Right ventricle myocardium inferior (tissue), 1 donor: ENCODE results near the gene KISS1. TPM values are rescaled to one million over a fixed set of nuclear protein-coding genes. Genes with fewer than 3 reads are reported as not detected.
A peak's percentile ranks its signal among the peaks of the same experiment; 100 is the strongest.

Source experiments
- ATAC-seq: fragments of 200-7000 bp; cut with Tn5 transposase; one replicate; pipeline ENCODE4 v1.9.1; 2020; ENCODE audit warnings: mild to moderate bottlenecking, moderate library complexity
- DNase-seq: peaks from one replicate; pipeline ENCODE4 v3.0.0; 2021; ENCODE audit errors: missing footprints
- intact Hi-C: fragments of 100-400 bp; cut with DNase I; formaldehyde crosslinking; loops from one replicate; pipeline ENCODE4 v1.11.0; 2022
- total RNA-seq: library from RNA; stranded (reverse); fragmentation: NEBNext Ultra II Directional; extraction: Animal tissue kit (Norgen Biotek cat#: 25700); gene quantifications from one replicate; pipeline ENCODE4 v1.2.1, GENCODE V29; 2021
- donor health status: DM: no; HTN: yes; CAD: no; lungs with severe emphysema.

KISS1 gene
- total RNA-seq, 1 donor from 2014 or later: not detected

GRCh38 chr1:204198348-204199340 lies 2.4 kb upstream of the KISS1 start:
- ATAC-seq: peak; percentile 83

GRCh38 chr1:204197068-204197467 lies 777 bp upstream of the KISS1 start:
- DNase-seq (no peak), ATAC-seq (no peak)
- intact Hi-C loops: no loop called here

More at GRCh38 chr1:204198348-204199340, 2.4 kb upstream of the KISS1 start:
- intact Hi-C loops: no loop called here
- DNase-seq: no peak

- DNase-seq (no peak), ATAC-seq (no peak)
- intact Hi-C loops: no loop called here
Measured at GRCh38 chr1:204194771-204195170, 1.5 kb downstream of the KISS1 start.

- ATAC-seq (no peak), DNase-seq (no peak)
- intact Hi-C loops: no loop called here
Measured at GRCh38 chr1:204194080-204194479, 2.2 kb downstream of the KISS1 start.

- intact Hi-C loops: no loop called here
- no peak for DNase-seq
Measured at GRCh38 chr1:204192589-204193352, 3.5 kb downstream of the KISS1 start.

DNA sequence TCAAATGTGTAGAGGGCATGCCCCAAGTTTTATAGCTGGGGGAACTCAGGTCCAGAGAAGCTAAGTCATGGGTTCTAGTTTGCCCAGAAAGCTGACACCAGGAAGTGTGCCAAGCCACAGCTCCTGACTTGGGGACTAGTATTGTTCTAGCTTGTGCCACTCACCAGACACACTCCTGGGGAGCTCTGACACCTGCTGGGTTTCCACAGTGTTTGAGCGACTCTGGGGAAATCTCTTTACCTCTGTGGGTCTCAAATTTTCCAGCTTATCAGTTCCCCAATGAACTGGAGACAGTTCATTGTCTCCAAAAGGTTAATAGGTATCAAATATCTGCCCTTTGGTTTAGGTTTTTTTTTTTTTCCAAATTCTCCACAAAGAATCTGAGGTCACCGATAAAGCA lies 4.2 kb downstream of the KISS1 start:
- intact Hi-C loops: no loop called here
- DNase-seq: no peak
- no peak for ATAC-seq

More at GRCh38 chr1:204192589-204193352, 3.5 kb downstream of the KISS1 start:
- no peak for ATAC-seq

DNA sequence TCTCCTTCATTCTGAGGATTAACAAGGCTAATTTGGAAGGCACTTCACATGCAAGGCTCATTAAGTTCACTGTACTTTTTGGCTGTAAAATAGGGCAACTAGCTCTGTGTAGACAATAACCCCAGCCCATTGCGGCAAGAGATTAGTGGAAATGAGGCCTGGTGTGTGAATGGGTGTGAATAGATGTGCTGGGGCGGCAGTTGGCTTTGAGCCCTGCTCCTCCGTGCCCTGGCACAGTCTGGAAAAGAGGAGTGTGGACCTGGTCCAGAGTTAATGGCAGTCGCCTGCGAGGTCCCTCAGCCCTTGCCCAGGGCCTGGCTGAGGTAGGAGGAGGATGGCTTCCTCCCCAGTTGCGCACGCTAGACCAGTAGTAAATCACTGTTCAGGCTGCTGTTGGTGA lies 4.8 kb downstream of the KISS1 start:
- intact Hi-C loops: no loop called here
- DNase-seq (no peak), ATAC-seq (no peak)

DNA sequence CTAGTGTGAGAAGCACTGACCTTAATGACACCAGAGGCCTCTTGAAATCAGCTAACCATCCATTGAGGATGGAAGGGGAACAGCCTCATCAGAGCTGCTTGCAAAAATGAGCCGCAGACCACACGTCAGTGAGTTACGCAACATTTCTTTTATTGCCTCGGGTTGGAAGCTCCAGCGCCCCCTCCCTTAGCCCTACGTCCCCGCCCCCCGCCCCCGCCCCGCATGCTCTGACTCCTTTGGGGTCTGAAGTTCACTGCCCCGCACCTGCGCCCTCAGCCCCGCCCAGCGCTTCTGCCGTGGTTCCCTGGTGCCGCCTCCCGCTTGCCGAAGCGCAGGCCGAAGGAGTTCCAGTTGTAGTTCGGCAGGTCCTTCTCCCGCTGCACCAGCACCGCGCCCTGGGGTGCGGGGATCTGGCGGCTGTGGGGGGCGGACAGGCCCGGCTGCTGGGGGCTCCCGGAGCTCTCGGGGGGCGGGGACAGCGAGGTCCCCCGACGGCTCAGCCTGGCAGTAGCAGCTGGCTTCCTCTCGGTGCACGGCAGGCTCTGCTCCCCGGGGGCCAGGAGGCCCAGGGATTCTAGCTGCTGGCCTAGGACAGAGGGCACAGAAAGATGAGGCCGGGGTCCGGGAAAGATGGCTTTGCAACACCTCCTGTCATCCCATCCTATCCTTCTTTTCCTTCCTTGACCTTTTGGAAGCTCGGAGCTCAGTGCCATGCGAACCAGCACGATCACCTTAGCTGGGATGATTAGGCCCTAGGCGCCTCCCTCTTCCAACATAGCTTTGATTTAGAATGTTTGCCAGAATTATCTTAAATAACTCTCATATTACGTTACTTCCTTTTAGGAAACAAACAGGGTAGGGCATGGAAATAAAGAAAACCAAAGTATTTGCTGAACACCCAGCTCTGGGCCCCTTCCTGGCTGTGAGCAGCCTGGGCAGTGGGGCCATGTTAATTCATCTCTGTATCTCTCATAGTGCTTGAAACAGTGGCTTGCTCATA lies 5.8 kb downstream of the KISS1 start:
- ATAC-seq (peak; percentile 60), DNase-seq (no peak)
- intact Hi-C loops: no loop called here

DNA sequence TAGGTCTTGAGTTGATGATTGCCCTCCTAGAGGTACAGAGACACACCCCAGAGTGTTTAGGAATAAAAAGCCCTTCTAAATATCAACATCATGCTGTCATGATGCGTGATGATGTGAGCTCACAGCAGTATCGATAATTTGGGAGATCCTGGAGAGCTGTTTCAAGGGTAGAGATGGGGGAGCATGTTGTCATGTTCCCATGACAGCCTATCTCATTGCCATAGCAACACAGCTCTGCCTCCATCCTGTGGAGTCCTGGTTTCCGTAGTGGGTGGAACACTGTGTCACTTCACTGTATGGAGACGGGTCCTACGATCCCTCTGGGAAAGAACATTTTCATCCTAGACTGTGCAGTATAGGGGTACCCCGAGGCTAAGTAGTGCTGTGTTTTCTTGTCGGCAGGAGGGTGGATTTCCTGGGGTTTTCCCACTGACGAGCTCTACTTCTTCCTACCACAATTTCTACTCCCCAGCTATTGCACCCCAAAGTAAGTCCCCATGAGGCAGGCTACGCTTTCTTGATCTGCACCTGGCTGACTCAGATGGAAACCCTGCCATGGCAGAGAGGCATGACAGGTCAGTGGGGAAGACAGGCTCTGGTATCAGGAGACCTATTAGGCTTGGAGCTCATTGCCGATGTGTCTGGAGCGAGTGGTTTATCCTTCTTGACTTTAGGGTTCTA lies 7.2 kb downstream of the KISS1 start:
- intact Hi-C loops: no loop called here
- ATAC-seq (no peak), DNase-seq (no peak)

DNA sequence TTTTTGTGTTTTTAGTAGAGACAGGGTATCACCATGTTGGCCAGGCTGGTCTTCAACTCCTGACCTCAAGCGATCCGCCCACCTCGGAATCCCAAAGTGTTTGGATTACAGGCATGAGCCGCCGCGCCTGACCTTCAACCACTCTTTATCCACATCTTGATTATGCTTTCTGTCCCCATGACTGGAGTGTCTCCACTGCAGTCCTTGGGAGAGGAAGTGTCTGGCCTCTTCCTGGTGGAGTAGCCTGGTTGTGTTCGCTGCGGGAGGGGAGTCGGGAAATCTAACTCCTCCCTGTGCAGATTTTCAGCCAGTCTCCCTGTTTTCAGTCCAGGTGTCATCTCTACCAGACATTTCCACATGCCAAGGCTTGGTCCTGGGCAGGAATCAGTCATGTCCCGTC lies 9.7 kb downstream of the KISS1 start:
- ATAC-seq: no peak
- DNase-seq: no peak
- intact Hi-C loops: no loop called here

DNA sequence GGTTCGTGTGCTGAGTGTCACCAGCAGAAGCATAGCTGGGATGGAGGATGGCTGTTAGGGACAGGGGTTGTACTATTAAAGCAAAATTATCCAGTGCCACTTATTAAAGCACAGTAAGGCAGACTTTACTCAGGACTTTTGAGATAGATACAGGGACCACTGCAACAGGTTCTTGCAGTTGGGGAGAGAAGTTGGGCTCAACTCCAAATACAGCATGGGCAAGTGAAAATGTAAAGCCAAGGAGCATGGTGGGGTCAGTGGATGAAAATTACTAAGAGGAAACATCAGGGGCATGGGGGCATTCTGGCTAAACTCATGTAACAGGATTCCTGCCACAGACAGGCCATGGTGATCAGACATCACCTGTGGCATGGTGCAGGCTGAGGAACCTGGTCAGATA lies 15.2 kb downstream of the KISS1 start:
- DNase-seq (no peak), ATAC-seq (no peak)
- intact Hi-C loops: no loop called here

DNA sequence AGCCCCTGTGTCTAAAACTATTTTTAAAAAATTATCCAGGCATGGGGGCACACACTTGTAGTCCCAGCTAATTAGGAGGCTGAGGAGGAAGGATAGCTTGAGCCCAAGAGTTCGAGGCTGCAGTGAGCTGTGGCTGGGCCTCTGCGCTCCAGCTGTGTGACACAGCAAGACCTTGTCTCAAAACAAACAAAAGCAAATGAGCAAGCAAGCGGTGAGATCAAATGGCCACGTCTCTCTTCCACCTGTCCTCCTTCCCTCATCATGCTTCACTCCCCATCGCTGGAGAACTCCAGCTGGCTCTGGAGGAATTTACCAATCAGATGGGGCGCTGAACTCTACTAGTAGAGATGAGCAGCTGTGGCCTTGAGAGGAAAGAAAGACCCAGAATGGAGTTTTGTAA lies 16.2 kb downstream of the KISS1 start:
- ATAC-seq (no peak), DNase-seq (no peak)
- intact Hi-C loops: no loop called here

DNA sequence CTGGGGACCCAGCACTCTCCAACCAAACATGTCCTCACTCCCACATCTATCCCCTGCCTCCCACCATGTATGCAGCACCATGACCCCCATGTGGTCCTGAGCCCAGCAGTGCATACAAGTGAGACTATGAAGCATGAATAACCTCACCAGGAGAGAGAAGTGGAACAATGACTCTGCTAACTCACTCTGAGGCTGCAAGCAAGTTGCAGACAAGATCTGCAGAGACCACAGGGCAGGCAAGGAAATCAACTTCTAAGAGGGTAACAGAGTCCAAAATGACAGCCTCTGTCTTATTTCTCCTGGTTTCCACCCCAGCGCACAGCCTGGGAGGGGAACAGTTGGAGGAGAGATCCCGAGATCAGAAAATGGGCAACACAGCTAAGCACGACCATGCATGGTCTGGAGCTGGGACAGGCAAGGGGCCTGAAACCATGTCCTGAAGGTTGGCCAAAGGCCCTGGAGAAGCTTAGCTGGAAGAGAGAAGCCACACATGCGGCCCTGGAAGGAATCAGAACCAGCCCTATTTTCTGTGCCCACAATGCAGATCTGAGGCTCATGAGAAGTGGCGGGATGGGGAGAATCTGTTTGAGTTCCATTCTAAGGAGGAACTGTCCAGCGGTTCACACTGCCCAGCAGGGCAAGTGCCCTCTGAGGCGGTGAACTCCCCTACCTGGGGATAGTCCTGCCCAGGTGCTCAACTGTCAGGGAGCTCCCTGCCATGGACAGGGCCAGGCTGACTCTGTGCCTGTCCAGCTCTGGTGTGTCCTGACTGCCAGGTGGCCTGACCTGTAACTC lies 17.6 kb downstream of the KISS1 start:
- no peak for ATAC-seq
- DNase-seq: peak; percentile 39
- intact Hi-C loops: no loop called here

GRCh38 chr1:204177133-204177532 lies 19.2 kb downstream of the KISS1 start:
- DNase-seq (peak; percentile 25), ATAC-seq (no peak)
- intact Hi-C loops: no loop called here

- intact Hi-C loops: no loop called here
- ATAC-seq (no peak), DNase-seq (no peak)
Measured at GRCh38 chr1:204176049-204176448, 20.2 kb downstream of the KISS1 start.

GRCh38 chr1:204174958-204175357 lies 21.3 kb downstream of the KISS1 start:
- DNase-seq (peak; percentile 1), ATAC-seq (no peak)
- intact Hi-C loops: no loop called here

GRCh38 chr1:204172404-204173029 lies 23.8 kb downstream of the KISS1 start:
- ATAC-seq (no peak), DNase-seq (no peak)
- intact Hi-C loops: no loop called here
